ENCODE measurements around the gene P3R3URF. TPM values are rescaled to one million over a fixed set of nuclear protein-coding genes. Genes with fewer than 3 reads are reported as not detected.

The P3R3URF gene
- total RNA-seq, 1 experiment from 2014 or later: not detected

GRCh38 chr1:46153732-46154131, 22.6 kb downstream of the P3R3URF start:
- Histone ChIP-seq H3K4me1 (replicated peaks; ENCODE audit: insufficient read depth) (peaks cover 8% of the 10 kb centered on the region; the same call in 1 of the 2 replicates), H3K36me3 (ENCODE audit: low read depth) (no peaks in the 10 kb centered on the region), H3K9me3 (ENCODE audit: insufficient read depth, low read depth) (no peaks in the 10 kb centered on the region), H3K27me3 (ENCODE audit: insufficient read depth, low read depth) (no peaks in the 10 kb centered on the region), H3K4me2 (no peak overlapping the region), H3K4me3 (no peak overlapping the region), H3K27ac (no peak overlapping the region), H4K20me1 (ENCODE audit: insufficient read depth) (no peaks in the 10 kb centered on the region), H3F3A (ENCODE audit: insufficient read depth, low read depth) (no peaks in the 10 kb centered on the region), H2AFZ (no peak overlapping the region), H3K79me2 (ENCODE audit: low read depth) (no peaks in the 10 kb centered on the region), H3K9me2 (ENCODE audit: insufficient read depth) (no peaks in the 10 kb centered on the region)
- no peak for TF ChIP-seq EZH2 (IDR thresholded peaks at IDR 0.05; ENCODE audit: low read depth)
- no peak for TF ChIP-seq CTCF (conservative IDR thresholded peaks at IDR 0.05)
- ChIA-PET CTCF (no interaction called here), POLR2A (ENCODE audit: unreplicated experiment) (no interaction called here)
- intact Hi-C loops (cut with micrococcal nuclease; ENCODE audit: unreplicated experiment): no loop called here
- no TSS peak for BruUV-seq (replicated peaks)
- no peak for DNase-seq

- peaks cover 8% of the 10 kb centered on the region; the same call in 1 of the 2 replicates for H3K4me1 ChIP-seq (replicated peaks; ENCODE audit: insufficient read depth)
- no peak overlapping the region for H3K4me3 ChIP-seq
- no peaks in the 10 kb centered on the region for H3F3A ChIP-seq (ENCODE audit: insufficient read depth, low read depth)
- no peaks in the 10 kb centered on the region for H3K79me2 ChIP-seq (ENCODE audit: low read depth)
- no peaks in the 10 kb centered on the region for H3K36me3 ChIP-seq (ENCODE audit: low read depth)
- no peaks in the 10 kb centered on the region for H3K9me3 ChIP-seq (ENCODE audit: insufficient read depth, low read depth)
- intact Hi-C loops (cut with micrococcal nuclease; ENCODE audit: unreplicated experiment): no loop called here
- H3K27ac ChIP-seq: no peak overlapping the region
- TF ChIP-seq EZH2 (IDR thresholded peaks at IDR 0.05; ENCODE audit: low read depth) (no peak), CTCF (conservative IDR thresholded peaks at IDR 0.05) (no peak)
- H3K4me2 ChIP-seq: no peak overlapping the region
- H2AFZ ChIP-seq: no peak overlapping the region
- no peaks in the 10 kb centered on the region for H3K27me3 ChIP-seq (ENCODE audit: insufficient read depth, low read depth)
- DNase-seq: no peak
- H3K9me2 ChIP-seq (ENCODE audit: insufficient read depth): no peaks in the 10 kb centered on the region
- BruUV-seq (replicated peaks): no TSS peak
- CTCF ChIA-PET: no interaction called here
- no peaks in the 10 kb centered on the region for H4K20me1 ChIP-seq (ENCODE audit: insufficient read depth)
- POLR2A ChIA-PET (ENCODE audit: unreplicated experiment): no interaction called here
Measured at GRCh38 chr1:46153228-46153627, 23.1 kb downstream of the P3R3URF start.

GRCh38 chr1:46152016-46152415, 24.3 kb downstream of the P3R3URF start:
- no peaks in the 10 kb centered on the region for H4K20me1 ChIP-seq (ENCODE audit: insufficient read depth)
- no peaks in the 10 kb centered on the region for H3K79me2 ChIP-seq (ENCODE audit: low read depth)
- H3K9me2 ChIP-seq (ENCODE audit: insufficient read depth): no peaks in the 10 kb centered on the region
- no peak for DNase-seq
- CTCF ChIA-PET: no interaction called here
- no peaks in the 10 kb centered on the region for H3K27me3 ChIP-seq (ENCODE audit: insufficient read depth, low read depth)
- H3F3A ChIP-seq (ENCODE audit: insufficient read depth, low read depth): no peaks in the 10 kb centered on the region
- H3K4me1 ChIP-seq (replicated peaks; ENCODE audit: insufficient read depth): peaks cover 8% of the 10 kb centered on the region; the same call in 1 of the 2 replicates
- no peaks in the 10 kb centered on the region for H3K9me3 ChIP-seq (ENCODE audit: insufficient read depth, low read depth)
- H2AFZ ChIP-seq: no peak overlapping the region
- POLR2A ChIA-PET (ENCODE audit: unreplicated experiment): no interaction called here
- no peak for TF ChIP-seq CTCF (conservative IDR thresholded peaks at IDR 0.05)
- no peak for TF ChIP-seq EZH2 (IDR thresholded peaks at IDR 0.05; ENCODE audit: low read depth)
- no peak overlapping the region for H3K4me3 ChIP-seq
- no peaks in the 10 kb centered on the region for H3K36me3 ChIP-seq (ENCODE audit: low read depth)
- intact Hi-C loops (cut with micrococcal nuclease; ENCODE audit: unreplicated experiment): no loop called here
- H3K4me2 ChIP-seq: no peak overlapping the region
- H3K27ac ChIP-seq: no peak overlapping the region
- no TSS peak for BruUV-seq (replicated peaks)
